GM23248 (cell line): ENCODE data around the gene NYAP1.

Experiments
- EZH2 ChIP-seq: fragments of 200-600 bp; sonication (generic); IDR thresholded peaks from 2 replicates; pipeline ENCODE4 v1.6.1; 2018; ENCODE audit warnings: antibody characterized with exemption, mild to moderate bottlenecking; ENCODE audit not compliant: insufficient read depth, poor library complexity, severe bottlenecking
- EZH2phosphoT487 ChIP-seq: fragments of 200-600 bp; sonication (generic); IDR thresholded peaks from 2 replicates; pipeline ENCODE4 v1.6.1; 2018; ENCODE audit warnings: antibody characterized with exemption, moderate library complexity, mild to moderate bottlenecking, low read depth; ENCODE audit not compliant: insufficient read depth

DNA sequence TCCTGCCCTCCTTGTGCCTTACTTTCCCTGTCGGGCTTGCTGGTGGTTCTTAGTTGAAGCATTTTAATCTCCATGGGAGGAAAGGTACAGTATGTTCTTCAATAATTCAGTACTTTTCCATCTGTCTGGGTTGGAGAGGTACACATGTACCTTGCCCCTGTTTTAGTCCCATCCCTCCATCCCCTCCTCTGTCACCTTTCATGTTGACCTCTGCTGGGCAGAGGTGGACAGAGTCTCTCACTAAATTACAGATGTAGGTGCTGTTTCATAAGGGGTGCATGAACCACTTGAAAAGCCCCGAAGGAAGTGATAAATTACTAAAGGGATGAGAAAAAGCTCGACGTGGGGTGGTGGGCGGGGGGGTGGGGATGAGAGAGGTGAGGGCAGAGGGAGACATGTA, 60.7 kb downstream of the NYAP1 start:
- no peak for TF ChIP-seq EZH2
- TF ChIP-seq EZH2phosphoT487: no peak
